Astrocyte (in vitro differentiated cells and primary cell): ENCODE data around the gene KPNA4. TPM values are rescaled to one million over a fixed set of nuclear protein-coding genes. Genes with fewer than 3 reads are reported as not detected.
A peak's percentile ranks its signal among the peaks of the same experiment; 100 is the strongest.

Source experiments
- DNase-seq: peaks from one replicate; pipeline ENCODE4 v3.0.0-alpha.2; 2010; ENCODE audit warnings: low read depth
- FAIRE-seq: peaks from 2 replicates; lab custom pipeline; 2011; peaks lifted over from hg19 to GRCh38; lab: Jason Lieb, UNC
- H2AFZ ChIP-seq: 2 replicates; pipeline ENCODE4 v1.6.0; 2012; ENCODE audit warnings: low read depth, low read length, inconsistent platforms
- H3K27ac ChIP-seq: 2 replicates; pipeline ENCODE4 v1.5.1; 2011; ENCODE audit warnings: low read depth, low read length, inconsistent platforms
- H3K27me3 ChIP-seq: 2 replicates; pipeline ENCODE4 v1.6.0; 2011; ENCODE audit warnings: low read length, inconsistent platforms; ENCODE audit not compliant: insufficient read depth
- H3K36me3 ChIP-seq: 2 replicates; pipeline ENCODE4 v1.5.1; 2011; ENCODE audit warnings: low read length, inconsistent platforms; ENCODE audit not compliant: insufficient read depth
- H3K4me1 ChIP-seq: 2 replicates; pipeline ENCODE4 v1.5.1; 2011; ENCODE audit warnings: low read length, inconsistent platforms; ENCODE audit not compliant: insufficient read depth
- H3K4me2 ChIP-seq: 2 replicates; pipeline ENCODE4 v1.6.0; 2012; ENCODE audit warnings: low read length, inconsistent platforms
- H3K4me3 ChIP-seq: 2 replicates; pipeline ENCODE4 v1.5.1; 2011; ENCODE audit warnings: low read depth, mild to moderate bottlenecking, low read length, inconsistent platforms; ENCODE audit not compliant: insufficient read depth
- H3K79me2 ChIP-seq: 2 replicates; pipeline ENCODE4 v1.6.0; 2012; ENCODE audit warnings: mild to moderate bottlenecking, low read length, inconsistent platforms; ENCODE audit not compliant: insufficient read depth
- H3K9ac ChIP-seq: 2 replicates; pipeline ENCODE4 v1.6.0; 2012; ENCODE audit warnings: mild to moderate bottlenecking, low read length, inconsistent platforms
- H3K9me3 ChIP-seq: 2 replicates; pipeline ENCODE4 v1.5.1; 2012; ENCODE audit warnings: low read depth, mild to moderate bottlenecking, low read length, inconsistent platforms; ENCODE audit not compliant: insufficient read depth
- H4K20me1 ChIP-seq: 2 replicates; pipeline ENCODE4 v1.6.0; 2012; ENCODE audit warnings: low read length, inconsistent platforms; ENCODE audit not compliant: insufficient read depth
- H3K27ac Mint-ChIP-seq: one replicate; pipeline ENCODE4 v1.8.0; 2021; ENCODE audit warnings: mild to moderate bottlenecking, mixed read lengths; ENCODE audit not compliant: unreplicated experiment
- H3K27me3 Mint-ChIP-seq: one replicate; pipeline ENCODE4 v1.8.0; 2021; ENCODE audit warnings: low read depth, mixed read lengths; ENCODE audit not compliant: unreplicated experiment
- H3K36me3 Mint-ChIP-seq: one replicate; pipeline ENCODE4 v1.8.0; 2021; ENCODE audit warnings: low read depth, mixed read lengths; ENCODE audit not compliant: unreplicated experiment
- H3K4me1 Mint-ChIP-seq: one replicate; pipeline ENCODE4 v1.8.0; 2021; ENCODE audit warnings: low read depth, mixed read lengths; ENCODE audit not compliant: unreplicated experiment
- H3K4me3 Mint-ChIP-seq: one replicate; pipeline ENCODE4 v1.8.0; 2021; ENCODE audit warnings: mild to moderate bottlenecking, moderate library complexity, mixed read lengths; ENCODE audit not compliant: unreplicated experiment
- H3K9me3 Mint-ChIP-seq: one replicate; pipeline ENCODE4 v1.8.0; 2021; ENCODE audit warnings: mild to moderate bottlenecking, mixed read lengths; ENCODE audit not compliant: unreplicated experiment
- EZH2 ChIP-seq: IDR thresholded peaks from 2 replicates; pipeline ENCODE4 v1.6.1; 2012; ENCODE audit warnings: mild to moderate bottlenecking, low read length, inconsistent platforms; ENCODE audit not compliant: insufficient read depth
- total RNA-seq: library from RNA; stranded (reverse); gene quantifications from 2 replicates; pipeline ENCODE4 v1.2.1, GENCODE V29; 2021
- TF ChIP-seq, protein P1 (sequence below): IDR thresholded peaks from 2 replicates; pipeline ENCODE4 v1.5.1; 2011; ENCODE audit warnings: low read depth, mild to moderate bottlenecking, inconsistent platforms, low read length, moderate library complexity; ENCODE audit not compliant: insufficient read depth

The KPNA4 gene
- total RNA-seq, 1 donor from 2014 or later, result 105 TPM

DNA sequence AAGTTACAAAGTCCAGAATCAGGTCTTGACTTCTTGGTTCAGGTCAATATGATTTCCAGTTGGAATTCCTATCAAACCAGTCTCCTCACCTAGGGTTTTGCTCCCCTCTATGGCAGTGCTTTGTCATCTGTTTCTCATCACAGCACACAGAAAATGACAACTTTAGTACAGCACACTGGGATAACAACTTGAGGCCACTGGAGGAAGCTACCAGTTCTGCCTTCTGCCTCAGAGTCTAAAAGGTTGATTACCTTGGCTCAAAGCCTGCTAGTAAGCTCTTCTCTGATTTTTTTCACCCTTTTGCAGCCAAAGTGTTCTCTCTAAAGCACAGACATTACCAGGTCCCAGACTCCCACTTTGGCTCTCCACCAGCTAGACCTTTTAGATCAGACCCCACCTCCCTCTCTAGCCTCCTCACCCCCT, 90.9 kb downstream of the KPNA4 start:
- peaks cover 8% of the 10 kb centered on the region for H3K4me1 Mint-ChIP-seq

DNA sequence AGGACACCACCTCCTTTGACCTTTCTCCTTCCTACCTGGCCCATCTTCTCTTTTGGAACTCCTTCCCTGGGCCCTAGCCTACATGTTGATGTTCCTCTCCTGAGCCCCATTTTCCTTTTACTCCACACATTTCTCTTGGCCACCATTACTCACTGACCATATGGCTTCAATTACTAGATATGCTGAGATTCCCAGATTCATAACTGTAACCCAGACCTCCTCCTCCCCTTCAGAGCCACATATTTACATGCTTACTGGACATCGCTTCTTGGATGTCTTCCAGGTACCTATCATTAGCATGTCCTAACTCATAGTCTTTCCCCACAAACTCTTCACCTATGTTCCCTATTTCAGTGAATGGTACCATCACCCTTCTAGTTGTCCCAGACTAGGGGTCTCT, 91.4 kb downstream of the KPNA4 start:
- Histone ChIP-seq H3K4me1 (peaks cover 48% of the 10 kb centered on the region), H3K27ac (peak overlapping the region; percentile 87), H3K9ac (peak overlapping the region; percentile 54), H3K79me2 (no peaks in the 10 kb centered on the region), H3K4me3 (peak overlapping the region; percentile 9), H3K4me2 (peak overlapping the region; percentile 79), H3K27me3 (no peaks in the 10 kb centered on the region), H3K9me3 (peaks cover 9% of the 10 kb centered on the region), H4K20me1 (no peaks in the 10 kb centered on the region), H2AFZ (no peak overlapping the region), H3K36me3 (no peaks in the 10 kb centered on the region)
- TF ChIP-seq, protein P1, sequence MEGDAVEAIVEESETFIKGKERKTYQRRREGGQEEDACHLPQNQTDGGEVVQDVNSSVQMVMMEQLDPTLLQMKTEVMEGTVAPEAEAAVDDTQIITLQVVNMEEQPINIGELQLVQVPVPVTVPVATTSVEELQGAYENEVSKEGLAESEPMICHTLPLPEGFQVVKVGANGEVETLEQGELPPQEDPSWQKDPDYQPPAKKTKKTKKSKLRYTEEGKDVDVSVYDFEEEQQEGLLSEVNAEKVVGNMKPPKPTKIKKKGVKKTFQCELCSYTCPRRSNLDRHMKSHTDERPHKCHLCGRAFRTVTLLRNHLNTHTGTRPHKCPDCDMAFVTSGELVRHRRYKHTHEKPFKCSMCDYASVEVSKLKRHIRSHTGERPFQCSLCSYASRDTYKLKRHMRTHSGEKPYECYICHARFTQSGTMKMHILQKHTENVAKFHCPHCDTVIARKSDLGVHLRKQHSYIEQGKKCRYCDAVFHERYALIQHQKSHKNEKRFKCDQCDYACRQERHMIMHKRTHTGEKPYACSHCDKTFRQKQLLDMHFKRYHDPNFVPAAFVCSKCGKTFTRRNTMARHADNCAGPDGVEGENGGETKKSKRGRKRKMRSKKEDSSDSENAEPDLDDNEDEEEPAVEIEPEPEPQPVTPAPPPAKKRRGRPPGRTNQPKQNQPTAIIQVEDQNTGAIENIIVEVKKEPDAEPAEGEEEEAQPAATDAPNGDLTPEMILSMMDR, result no peak
- TF ChIP-seq EZH2, result no peak
- peak; percentile 94 for DNase-seq
- H3K4me3 Mint-ChIP-seq, result no peak overlapping the region
- H3K36me3 Mint-ChIP-seq, result peaks cover 1% of the 10 kb centered on the region
- H3K4me1 Mint-ChIP-seq, result peaks cover 8% of the 10 kb centered on the region
- H3K9me3 Mint-ChIP-seq, result peaks cover 20% of the 10 kb centered on the region
- peak; percentile 55 for FAIRE-seq
- H3K27ac Mint-ChIP-seq, result no peak overlapping the region
- H3K27me3 Mint-ChIP-seq, result no peaks in the 10 kb centered on the region

More for the DNA sequence above, 90.9 kb downstream of the KPNA4 start:
- peak overlapping the region; percentile 87 for H3K27ac ChIP-seq
- no peak overlapping the region for H3K4me3 Mint-ChIP-seq
- no peaks in the 10 kb centered on the region for H3K36me3 Mint-ChIP-seq
- H3K27me3 ChIP-seq, result no peaks in the 10 kb centered on the region
- peaks cover 9% of the 10 kb centered on the region for H3K9me3 ChIP-seq
- FAIRE-seq, result peak; percentile 13
- TF ChIP-seq EZH2, result no peak
- TF ChIP-seq, protein P1, result no peak
- DNase-seq, result peak; percentile 64
- H3K9ac ChIP-seq, result peak overlapping the region; percentile 47
- peak overlapping the region; percentile 9 for H3K4me3 ChIP-seq
- H3K4me2 ChIP-seq, result peak overlapping the region; percentile 79
- H3K27ac Mint-ChIP-seq, result no peak overlapping the region
- H3K4me1 ChIP-seq, result peaks cover 48% of the 10 kb centered on the region
- peaks cover 19% of the 10 kb centered on the region for H3K9me3 Mint-ChIP-seq
- H3K27me3 Mint-ChIP-seq, result no peaks in the 10 kb centered on the region
- no peaks in the 10 kb centered on the region for H3K79me2 ChIP-seq
- H3K36me3 ChIP-seq, result no peaks in the 10 kb centered on the region
- H4K20me1 ChIP-seq, result no peaks in the 10 kb centered on the region
- H2AFZ ChIP-seq, result no peak overlapping the region

DNA sequence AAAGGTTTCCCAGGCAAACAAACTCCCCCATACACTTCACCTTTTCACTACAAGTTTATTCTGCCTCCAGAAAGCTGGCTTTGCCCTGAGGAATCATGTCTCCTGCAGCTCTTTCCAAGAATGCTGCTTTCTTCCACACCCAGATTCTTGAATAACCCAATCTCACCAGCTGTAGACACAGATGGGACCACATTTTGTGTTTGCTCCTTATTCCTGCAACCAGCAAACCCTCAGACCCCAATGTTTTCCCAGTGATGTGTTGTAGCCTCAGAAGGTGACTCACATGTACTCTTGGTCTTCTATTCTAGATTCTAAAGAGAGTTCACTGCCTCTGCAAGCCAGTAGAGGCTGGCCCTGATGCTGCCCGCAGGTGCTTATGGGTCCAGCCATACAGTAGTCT, 92.2 kb downstream of the KPNA4 start:
- H3K9ac ChIP-seq, result peak overlapping the region; percentile 63
- H3K4me1 Mint-ChIP-seq, result peaks cover 6% of the 10 kb centered on the region
- no peaks in the 10 kb centered on the region for H3K36me3 ChIP-seq
- no peaks in the 10 kb centered on the region for H3K79me2 ChIP-seq
- no peak overlapping the region for H3K4me3 ChIP-seq
- no peak overlapping the region for H2AFZ ChIP-seq
- H3K9me3 Mint-ChIP-seq, result peaks cover 23% of the 10 kb centered on the region
- H4K20me1 ChIP-seq, result no peaks in the 10 kb centered on the region
- H3K4me2 ChIP-seq, result peak overlapping the region; percentile 79
- H3K36me3 Mint-ChIP-seq, result peaks cover 4% of the 10 kb centered on the region
- peaks cover 9% of the 10 kb centered on the region for H3K9me3 ChIP-seq
- peaks cover 48% of the 10 kb centered on the region for H3K4me1 ChIP-seq
- H3K27ac Mint-ChIP-seq, result no peak overlapping the region
- H3K27me3 Mint-ChIP-seq, result no peaks in the 10 kb centered on the region
- peak; percentile 96 for DNase-seq
- TF ChIP-seq, protein P1, result peak; percentile 14
- no peak for TF ChIP-seq EZH2
- peak overlapping the region; percentile 87 for H3K27ac ChIP-seq
- no peak for FAIRE-seq
- H3K27me3 ChIP-seq, result no peaks in the 10 kb centered on the region
- H3K4me3 Mint-ChIP-seq, result no peak overlapping the region
